Stimulated activated CD8-positive, alpha-beta memory T cell treated with anti-CD3 and anti-CD28 coated beads, Interleukin-15, amount 100 ng/mL, for 1 hour (primary cell): Measurements from ENCODE around the gene ERO1B.
"Not testable (repeated sequence)": the region's sequence is repeated elsewhere in the genome, so short reads cannot be mapped to it uniquely, and the experiment has no call there.

Source experiments
- DNase-seq: peaks from one replicate; pipeline ENCODE4 v3.0.0-alpha.2; 2020; ENCODE audit warnings: low read depth

ERO1B gene

DNA sequence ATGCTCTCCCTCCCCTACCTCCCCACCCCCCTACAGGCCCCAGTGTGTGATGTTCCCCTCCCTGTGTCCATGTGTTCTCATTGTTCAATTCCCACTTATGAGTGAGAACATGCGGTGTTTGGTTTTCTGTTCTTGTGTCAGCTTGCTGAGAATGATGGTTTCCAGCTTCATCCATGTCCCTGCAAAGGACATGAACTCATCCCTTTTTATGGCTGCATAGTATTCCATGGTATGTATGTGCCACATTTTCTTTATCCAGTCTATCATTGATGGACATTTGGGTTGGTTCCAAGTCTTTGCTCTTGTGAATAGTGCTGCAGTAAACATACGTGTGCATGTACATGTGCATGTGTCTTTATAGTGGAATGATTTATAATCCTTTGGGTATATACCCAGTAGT lies 95.3 kb downstream of the ERO1B start:
- DNase-seq: not testable (repeated sequence)

DNA sequence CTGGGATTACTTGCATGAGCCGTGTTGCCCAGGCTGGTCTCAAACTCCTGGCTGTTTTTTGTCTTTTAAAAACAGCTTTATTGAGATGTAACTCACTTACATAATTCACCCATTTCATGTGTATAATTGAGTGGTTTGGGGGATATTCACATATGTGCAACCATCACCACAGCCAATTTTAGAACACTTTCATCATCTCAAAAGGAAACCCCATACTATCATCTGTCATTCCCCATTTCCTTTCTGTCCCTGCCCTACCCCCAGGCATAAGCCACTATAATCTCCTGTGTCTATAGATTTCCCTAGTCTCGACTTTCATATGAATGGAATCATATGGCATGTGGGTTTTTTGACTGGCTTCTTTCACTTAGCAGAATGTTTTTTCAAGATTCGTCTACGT lies 96.1 kb downstream of the ERO1B start:
- DNase-seq: no peak

DNA sequence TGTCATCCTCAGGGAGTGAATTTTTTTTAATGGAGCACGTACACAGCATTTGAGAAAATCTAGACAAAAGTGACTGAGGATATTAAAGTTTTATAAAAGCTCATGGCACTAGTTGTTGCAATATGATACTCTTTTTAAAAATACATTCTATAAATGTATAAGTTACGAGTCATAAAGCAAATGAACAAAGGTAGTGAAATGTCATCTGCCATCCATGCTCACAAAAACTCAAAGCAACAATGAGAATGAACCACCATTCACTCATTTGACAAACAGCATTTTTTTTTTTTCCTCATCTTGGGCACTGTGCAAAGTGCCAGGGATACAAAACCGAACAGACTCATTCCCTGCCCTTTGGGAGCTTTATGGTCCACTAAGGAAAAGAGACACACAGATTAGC lies 100.7 kb downstream of the ERO1B start:
- no peak for DNase-seq

DNA sequence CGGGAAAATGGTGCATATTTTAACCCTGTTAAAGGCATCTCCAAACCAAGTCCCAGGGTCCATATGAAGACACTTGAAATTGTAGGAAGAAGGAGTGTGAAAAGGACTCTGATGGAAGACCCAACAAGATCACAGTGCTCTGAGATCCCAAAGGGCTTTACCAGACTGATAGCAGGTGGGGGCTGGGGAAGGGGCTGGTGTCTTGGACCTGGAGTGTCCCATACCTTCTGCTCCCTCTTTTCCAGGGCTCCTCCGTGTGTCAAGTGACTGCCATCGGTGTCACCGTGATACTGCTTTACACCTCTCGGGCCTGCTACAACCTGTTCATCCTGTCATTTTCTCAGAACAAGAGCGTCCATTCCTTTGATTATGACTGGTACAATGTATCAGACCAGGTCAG lies 102.1 kb downstream of the ERO1B start:
- DNase-seq: no peak

DNA sequence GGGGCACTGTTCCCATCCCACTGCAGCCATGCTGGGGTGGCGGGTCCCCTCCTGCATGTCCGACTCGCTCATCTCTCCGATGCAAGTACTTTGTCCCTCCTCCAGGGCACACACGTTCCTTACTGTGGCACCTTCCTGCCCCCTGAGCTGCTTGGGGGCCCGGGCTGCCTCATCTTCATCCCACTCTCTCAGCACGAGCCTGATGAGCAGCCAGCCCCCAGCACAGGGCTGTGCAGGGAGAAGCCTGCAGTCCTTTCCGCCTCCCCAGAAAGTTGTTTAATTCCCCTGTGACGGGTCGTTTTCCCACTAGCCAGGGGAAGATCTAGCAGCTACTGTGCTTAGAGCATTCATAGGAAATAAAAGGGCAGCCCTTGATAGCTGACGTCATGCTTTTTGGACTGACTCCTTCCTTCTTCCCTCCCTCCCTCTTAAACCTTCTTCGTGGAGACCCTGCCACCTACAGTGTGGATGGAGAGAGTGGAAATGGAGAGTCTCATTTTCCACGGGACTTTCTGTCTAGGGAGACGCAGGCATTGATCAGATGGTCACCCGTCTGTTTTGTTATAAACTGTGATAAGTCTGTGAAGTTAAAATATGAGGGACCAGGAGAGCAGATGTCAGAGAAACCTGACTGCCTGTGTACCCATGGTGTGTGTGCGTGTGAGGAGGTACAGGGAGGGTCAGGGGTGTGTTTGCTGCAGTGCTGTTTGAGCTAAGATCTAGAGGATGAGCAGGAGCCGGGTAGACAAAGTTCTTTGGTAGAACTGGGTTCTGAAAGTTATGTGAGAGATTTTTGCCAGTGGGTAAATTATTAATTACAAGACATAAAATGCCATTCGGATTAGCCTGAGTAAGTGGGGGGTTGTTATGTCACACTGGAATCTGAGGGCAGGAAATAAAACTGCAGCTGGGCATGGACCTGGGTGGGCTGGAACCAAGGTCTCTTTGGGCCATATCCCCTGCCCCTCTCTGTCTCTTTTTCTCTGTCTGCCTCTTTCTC lies 105.1 kb downstream of the ERO1B start:
- DNase-seq: no peak

DNA sequence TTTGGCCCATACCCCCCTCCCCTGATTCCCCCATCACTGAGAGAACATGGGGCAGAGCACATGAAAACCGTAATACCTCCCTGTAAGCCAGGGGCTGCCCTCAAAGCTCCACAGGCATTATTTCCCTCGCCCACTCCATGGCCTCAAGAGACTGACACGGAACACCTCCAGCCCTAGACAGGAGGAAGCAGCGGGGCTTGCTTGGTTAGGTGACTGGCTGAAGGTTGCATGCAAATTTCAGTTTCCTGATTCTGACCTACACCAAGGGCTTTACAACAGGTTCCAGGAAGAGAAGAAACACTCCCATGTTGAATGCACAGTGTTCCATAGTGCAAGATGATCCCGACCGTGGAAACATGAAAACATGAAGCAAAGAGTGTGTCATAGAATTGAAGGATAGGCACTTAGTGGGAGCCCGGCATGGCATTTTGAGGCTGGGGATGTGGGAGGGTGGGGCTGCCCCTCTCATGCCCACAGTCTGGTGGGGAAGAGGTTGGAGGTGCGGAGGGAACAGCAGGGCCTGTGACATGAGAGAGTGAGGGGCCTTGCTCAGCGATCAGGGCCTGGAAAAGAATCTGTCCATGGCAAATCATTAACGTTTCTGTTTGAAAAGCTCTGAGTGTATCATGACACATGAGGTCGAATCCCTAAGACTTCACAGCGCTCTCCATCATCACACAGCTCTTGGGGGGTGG lies 106.0 kb downstream of the ERO1B start:
- no peak for DNase-seq

DNA sequence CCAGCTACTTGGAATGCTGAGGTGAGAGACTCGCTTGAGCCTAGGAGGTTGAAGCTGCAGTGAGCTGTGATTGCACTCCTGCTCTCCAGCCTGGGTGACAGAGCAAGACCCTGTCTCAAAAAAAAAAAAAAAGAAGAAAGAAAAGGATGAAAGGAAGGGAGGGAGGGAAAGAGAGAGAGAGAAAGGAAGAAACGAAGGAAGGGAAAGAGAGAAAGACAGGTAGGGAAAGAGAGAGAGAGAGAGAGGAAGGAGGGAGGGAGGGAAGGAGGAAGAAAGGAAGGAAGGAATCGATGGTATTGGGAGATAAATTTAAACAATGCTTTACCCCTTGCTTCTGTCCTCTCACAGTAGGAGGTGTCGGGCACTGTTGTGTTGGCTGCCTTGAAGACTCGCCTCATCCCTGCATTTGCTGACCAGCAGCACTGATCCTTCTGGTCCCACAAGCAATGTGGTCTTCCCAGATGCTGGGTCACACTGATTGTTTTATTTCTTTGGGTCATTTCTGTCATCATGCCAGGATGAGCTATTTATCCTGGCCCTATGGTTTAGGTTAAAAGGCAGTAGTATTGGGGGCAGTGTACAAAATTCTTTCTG lies 108.5 kb downstream of the ERO1B start:
- no peak for DNase-seq

DNA sequence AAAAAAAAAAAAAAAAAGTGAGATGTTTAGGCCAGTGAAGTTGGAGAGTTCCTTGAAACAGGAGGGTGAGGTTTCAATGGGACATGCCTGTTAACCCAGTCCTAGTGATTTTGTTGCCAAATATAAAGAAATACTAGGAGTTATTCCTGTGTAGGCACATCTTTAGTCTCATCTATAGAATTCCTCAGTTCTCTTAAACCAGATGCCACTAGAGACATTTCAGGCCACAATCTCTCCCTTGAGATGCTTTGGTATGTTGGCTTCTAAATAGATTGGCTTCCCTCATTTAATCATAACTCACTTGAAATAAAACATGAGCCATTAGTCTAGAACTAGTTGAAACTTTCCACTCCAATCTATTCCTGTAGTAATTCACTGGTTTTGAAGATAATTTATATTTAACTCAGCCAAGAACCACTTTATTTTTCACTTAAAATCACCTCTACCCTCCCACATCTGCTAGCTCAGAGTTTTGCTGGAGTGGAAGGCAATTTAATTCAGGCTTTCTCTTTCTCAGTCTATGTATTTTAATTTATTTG lies 109.6 kb downstream of the ERO1B start:
- no peak for DNase-seq

DNA sequence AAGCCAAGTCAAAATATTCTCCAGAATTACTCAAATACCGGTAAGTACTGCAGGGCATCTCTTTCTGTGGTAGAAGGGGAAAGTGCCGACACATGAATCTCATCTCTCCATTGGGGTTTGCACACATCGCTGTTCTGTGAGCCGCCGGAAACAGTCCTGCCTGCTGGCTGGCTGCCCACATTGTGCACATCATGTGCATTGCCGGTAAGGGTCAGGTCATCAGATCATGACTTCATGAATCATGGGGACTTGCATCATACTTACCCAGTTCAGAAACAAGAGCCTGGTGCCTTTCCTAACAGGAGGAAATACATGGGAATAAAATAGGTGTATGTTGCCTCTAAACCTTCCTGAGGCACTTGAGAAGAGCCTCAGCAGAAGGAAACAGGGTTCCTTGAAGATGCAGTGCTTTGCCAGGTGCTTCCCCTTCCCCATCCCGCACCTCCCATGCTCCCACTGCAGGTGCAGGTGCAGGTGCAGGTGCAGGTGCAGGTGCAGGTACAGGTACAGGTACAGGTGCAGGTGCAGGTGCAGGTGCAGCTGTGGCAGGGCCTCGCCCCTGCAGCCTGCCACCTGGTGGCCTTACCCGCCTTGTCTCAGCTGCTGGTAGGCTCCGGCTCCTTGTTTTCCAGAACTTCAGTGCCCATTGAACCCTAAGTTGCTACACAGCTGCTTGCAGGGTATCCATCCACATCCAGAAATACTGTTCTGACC lies 112.9 kb downstream of the ERO1B start:
- no peak for DNase-seq

DNA sequence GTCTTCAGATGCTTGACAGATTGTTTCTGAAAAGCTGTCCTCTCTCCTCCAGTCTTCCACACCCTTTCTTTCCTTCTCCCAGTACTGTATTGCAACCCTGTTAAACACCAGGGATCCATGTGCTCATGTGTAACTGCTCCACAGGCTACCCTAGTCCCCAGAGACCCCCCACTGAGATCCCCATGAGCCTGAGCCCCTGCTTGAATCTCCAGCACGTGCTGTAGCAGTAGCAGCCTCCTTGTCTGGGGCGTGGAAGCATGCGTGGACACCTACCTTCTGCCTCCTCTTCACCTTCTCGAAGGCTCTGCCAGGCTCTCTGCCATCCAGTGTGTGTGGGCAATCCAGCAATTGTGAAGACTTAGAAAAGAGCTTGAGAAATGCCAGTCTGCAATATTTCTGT lies 114.2 kb downstream of the ERO1B start:
- no peak for DNase-seq

DNA sequence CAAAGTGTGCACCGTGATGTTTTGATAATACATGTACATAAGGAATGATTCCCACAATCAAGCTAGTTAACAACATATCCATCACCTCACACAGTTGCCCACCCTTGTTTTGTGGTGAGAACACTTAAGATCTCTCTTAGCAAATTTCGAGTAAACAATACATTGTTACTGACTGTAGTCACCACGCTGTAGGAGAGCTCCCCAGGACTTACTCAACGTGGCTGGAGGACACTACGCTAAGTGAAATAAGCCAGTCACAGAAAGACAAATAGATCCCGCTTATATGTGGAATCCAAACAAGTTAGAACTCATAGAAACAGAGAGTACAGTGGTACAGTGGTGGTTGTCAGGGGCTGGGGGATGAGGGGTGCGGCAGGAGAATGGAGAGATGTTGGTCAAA lies 114.6 kb downstream of the ERO1B start:
- no peak for DNase-seq

DNA sequence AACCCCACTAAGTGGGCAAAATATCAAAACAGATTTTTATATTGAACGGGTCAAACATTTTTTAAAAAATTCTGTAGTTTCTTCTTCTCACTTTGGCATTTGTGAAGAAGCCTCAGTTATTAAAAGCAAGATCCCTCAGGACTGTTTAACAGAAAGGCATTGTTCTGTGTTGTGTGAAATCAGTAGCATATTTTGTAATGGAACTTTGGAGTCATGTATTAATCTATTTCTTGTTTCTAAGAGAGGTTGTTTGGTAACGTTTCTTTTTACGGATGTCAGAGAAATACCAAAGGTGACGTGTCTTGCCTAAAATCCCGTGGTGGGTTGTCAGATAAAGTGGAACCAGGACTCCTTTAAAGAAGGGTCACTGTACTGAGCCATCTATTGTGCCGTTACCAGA lies 115.7 kb downstream of the ERO1B start:
- DNase-seq: no peak
